ENCODE data around the gene MYH8. TPM values are rescaled to one million over a fixed set of nuclear protein-coding genes. Genes with fewer than 3 reads are reported as not detected.

MYH8 gene
- total and polyA plus RNA-seq, 10 of the 15 experiments (the other 5 are each of a cell fraction or from before 2014, with no cell fraction given): 0.01 to 0.03 TPM; not detected in 8

GRCh38 chr17:10415161-10415560 lies 6.6 kb downstream of the MYH8 start (continued):
- TF ChIP-seq, protein P1, sequence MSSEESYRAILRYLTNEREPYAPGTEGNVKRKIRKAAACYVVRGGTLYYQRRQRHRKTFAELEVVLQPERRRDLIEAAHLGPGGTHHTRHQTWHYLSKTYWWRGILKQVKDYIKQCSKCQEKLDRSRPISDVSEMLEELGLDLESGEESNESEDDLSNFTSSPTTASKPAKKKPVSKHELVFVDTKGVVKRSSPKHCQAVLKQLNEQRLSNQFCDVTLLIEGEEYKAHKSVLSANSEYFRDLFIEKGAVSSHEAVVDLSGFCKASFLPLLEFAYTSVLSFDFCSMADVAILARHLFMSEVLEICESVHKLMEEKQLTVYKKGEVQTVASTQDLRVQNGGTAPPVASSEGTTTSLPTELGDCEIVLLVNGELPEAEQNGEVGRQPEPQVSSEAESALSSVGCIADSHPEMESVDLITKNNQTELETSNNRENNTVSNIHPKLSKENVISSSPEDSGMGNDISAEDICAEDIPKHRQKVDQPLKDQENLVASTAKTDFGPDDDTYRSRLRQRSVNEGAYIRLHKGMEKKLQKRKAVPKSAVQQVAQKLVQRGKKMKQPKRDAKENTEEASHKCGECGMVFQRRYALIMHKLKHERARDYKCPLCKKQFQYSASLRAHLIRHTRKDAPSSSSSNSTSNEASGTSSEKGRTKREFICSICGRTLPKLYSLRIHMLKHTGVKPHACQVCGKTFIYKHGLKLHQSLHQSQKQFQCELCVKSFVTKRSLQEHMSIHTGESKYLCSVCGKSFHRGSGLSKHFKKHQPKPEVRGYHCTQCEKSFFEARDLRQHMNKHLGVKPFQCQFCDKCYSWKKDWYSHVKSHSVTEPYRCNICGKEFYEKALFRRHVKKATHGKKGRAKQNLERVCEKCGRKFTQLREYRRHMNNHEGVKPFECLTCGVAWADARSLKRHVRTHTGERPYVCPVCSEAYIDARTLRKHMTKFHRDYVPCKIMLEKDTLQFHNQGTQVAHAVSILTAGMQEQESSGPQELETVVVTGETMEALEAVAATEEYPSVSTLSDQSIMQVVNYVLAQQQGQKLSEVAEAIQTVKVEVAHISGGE (CRISPR knock-in tag; IDR thresholded peaks at IDR 0.05): no peak
- TF ChIP-seq, protein P2, sequence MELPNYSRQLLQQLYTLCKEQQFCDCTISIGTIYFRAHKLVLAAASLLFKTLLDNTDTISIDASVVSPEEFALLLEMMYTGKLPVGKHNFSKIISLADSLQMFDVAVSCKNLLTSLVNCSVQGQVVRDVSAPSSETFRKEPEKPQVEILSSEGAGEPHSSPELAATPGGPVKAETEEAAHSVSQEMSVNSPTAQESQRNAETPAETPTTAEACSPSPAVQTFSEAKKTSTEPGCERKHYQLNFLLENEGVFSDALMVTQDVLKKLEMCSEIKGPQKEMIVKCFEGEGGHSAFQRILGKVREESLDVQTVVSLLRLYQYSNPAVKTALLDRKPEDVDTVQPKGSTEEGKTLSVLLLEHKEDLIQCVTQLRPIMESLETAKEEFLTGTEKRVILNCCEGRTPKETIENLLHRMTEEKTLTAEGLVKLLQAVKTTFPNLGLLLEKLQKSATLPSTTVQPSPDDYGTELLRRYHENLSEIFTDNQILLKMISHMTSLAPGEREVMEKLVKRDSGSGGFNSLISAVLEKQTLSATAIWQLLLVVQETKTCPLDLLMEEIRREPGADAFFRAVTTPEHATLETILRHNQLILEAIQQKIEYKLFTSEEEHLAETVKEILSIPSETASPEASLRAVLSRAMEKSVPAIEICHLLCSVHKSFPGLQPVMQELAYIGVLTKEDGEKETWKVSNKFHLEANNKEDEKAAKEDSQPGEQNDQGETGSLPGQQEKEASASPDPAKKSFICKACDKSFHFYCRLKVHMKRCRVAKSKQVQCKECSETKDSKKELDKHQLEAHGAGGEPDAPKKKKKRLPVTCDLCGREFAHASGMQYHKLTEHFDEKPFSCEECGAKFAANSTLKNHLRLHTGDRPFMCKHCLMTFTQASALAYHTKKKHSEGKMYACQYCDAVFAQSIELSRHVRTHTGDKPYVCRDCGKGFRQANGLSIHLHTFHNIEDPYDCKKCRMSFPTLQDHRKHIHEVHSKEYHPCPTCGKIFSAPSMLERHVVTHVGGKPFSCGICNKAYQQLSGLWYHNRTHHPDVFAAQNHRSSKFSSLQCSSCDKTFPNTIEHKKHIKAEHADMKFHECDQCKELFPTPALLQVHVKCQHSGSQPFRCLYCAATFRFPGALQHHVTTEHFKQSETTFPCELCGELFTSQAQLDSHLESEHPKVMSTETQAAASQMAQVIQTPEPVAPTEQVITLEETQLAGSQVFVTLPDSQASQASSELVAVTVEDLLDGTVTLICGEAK (IDR thresholded peaks at IDR 0.05; ENCODE audit: borderline replicate concordance): no peak

- intact Hi-C loops (cut with micrococcal nuclease; ENCODE audit: unreplicated experiment): no loop called here
- no peak overlapping the region for H3K27ac ChIP-seq (ENCODE audit: control insufficient read depth, insufficient read depth)
- H3K27me3 ChIP-seq (replicated peaks in 1 of 2; ENCODE audit: control insufficient read depth in 2 of 2, insufficient read depth in 2 of 2, low read length in 1 of 2): no peaks in the 10 kb centered on the region; a peak in 1 of 4 replicates
- no peaks in the 10 kb centered on the region for H3K36me3 ChIP-seq (ENCODE audit: control insufficient read depth in 2 of 2, insufficient read depth in 2 of 2, low read length in 1 of 2)
- CTCF ChIA-PET: no interaction called here
- ATAC-seq (no peak), FAIRE-seq (no peak), DNase-seq (ENCODE audit: low read depth, low spot score) (no peak)
- H2AFZ ChIP-seq (ENCODE audit: control insufficient read depth, low read depth, low read length): no peak overlapping the region
- no peak overlapping the region for H3K9ac ChIP-seq (ENCODE audit: control insufficient read depth, insufficient read depth, low read length)
- H3K9me3 ChIP-seq (replicated peaks; ENCODE audit: control insufficient read depth, insufficient read depth, low read length): no peaks in the 10 kb centered on the region
- no peaks in the 10 kb centered on the region for H3K79me2 ChIP-seq (ENCODE audit: control insufficient read depth, insufficient read depth, low read length)
- no peaks in the 10 kb centered on the region for H3K4me1 ChIP-seq (ENCODE audit: control insufficient read depth, insufficient read depth, low read length)
- no peak overlapping the region for H3K4me3 ChIP-seq
- POLR2A ChIA-PET: no interaction called here
- BruUV-seq (replicated peaks): no TSS peak
- H3K4me2 ChIP-seq (ENCODE audit: control insufficient read depth, insufficient read depth): no peak overlapping the region
- no peaks in the 10 kb centered on the region for H4K20me1 ChIP-seq (ENCODE audit: control insufficient read depth, insufficient read depth)
- SMC1A ChIA-PET (ENCODE audit: uncharacterized antibody, unreplicated experiment): no interaction called here
- RAD21 ChIA-PET (ENCODE audit: unreplicated experiment): no interaction called here
- TF ChIP-seq PML (IDR thresholded peaks at IDR 0.05; ENCODE audit: low read length) (no peak), NFYB (IDR thresholded peaks at IDR 0.05; ENCODE audit: insufficient read depth, low read depth, low read length) (no peak), BCLAF1 (IDR thresholded peaks at IDR 0.05) (no peak), POU2F2 (IDR thresholded peaks at IDR 0.05; ENCODE audit: borderline replicate concordance, low read depth, low read length) (no peak)
- in situ Hi-C loops (cut with MboI): no loop called here
These were observed 18.2 kb downstream of the MYH8 start for GRCh38 chr17:10403589-10403988.
